Epithelial cell of proximal tubule (primary cell): Measurements from ENCODE around the gene RRAS. TPM values are rescaled to one million over a fixed set of nuclear protein-coding genes. Genes with fewer than 3 reads are reported as not detected.

ENCODE experiments used
- DNase-seq: peaks from one replicate; pipeline ENCODE4 v3.0.0-alpha.2; 2011; ENCODE audit warnings: low read depth
- H3K4me3 ChIP-seq: 2 replicates; pipeline ENCODE4 v1.5.1; 2011; ENCODE audit warnings: low read depth, mild to moderate bottlenecking, low read length
- total RNA-seq: library from RNA; depleted of rRNA; stranded (reverse); fragments of >200 nt; gene quantifications from 2 replicates; pipeline ENCODE4 v1.2.3, GENCODE V29; 2015
- TF ChIP-seq, protein P1 (sequence below): conservative IDR thresholded peaks from 2 replicates; pipeline ENCODE4 v1.5.1; 2012; ENCODE audit warnings: low read depth, mild to moderate bottlenecking, low read length

The RRAS gene
- 33.5 and 67.2 TPM in 2 replicates for total RNA-seq

DNA sequence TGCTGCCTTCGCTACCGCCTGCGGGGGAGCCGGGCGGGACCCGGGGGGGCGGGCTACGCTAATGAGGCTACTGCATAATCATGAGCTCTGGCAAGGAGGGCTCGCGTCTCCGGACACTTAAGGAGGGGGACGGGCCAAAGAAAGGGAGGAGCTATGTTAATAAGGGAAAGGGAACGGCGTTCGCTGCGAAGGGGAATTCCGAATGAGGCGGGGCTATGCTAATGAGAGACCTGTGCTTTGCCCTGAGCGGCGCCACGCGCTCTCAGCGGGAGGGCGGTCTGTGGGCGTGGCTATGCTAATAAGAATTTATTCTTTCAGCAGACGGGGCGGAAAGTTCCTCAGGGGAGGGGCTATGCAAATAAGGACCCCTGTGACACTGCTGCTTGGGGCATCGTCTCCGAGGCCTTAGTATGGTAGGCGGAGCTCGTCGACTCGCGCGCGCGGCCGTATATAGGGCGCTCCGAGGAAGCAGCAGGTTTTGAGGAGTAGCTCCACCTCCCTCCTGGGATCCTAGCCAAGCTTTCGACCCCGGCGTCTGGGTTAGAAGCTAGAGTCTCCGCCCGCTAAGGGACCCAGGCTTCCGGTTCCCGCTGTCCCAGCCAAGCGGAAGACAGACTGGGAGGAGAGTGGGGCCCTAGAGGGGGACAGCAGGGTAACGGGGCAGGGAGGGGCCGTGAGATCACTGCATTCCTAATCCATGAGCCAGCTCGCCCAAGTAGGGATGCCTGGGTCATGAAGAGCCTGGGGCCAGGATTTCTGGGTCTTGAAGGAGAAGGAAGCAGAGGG, at the start of gene RRAS:
TSS of gene RRAS (minus strand) at position 31 of the 786 bp plus-strand sequence. CDS start 45 bp downstream, outside the sequence.
- TF ChIP-seq, protein P1, sequence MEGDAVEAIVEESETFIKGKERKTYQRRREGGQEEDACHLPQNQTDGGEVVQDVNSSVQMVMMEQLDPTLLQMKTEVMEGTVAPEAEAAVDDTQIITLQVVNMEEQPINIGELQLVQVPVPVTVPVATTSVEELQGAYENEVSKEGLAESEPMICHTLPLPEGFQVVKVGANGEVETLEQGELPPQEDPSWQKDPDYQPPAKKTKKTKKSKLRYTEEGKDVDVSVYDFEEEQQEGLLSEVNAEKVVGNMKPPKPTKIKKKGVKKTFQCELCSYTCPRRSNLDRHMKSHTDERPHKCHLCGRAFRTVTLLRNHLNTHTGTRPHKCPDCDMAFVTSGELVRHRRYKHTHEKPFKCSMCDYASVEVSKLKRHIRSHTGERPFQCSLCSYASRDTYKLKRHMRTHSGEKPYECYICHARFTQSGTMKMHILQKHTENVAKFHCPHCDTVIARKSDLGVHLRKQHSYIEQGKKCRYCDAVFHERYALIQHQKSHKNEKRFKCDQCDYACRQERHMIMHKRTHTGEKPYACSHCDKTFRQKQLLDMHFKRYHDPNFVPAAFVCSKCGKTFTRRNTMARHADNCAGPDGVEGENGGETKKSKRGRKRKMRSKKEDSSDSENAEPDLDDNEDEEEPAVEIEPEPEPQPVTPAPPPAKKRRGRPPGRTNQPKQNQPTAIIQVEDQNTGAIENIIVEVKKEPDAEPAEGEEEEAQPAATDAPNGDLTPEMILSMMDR, result no peak
- peak within 1 kb of the TSS; percentile 86 for H3K4me3 ChIP-seq
- peak; percentile 98 for DNase-seq

DNA sequence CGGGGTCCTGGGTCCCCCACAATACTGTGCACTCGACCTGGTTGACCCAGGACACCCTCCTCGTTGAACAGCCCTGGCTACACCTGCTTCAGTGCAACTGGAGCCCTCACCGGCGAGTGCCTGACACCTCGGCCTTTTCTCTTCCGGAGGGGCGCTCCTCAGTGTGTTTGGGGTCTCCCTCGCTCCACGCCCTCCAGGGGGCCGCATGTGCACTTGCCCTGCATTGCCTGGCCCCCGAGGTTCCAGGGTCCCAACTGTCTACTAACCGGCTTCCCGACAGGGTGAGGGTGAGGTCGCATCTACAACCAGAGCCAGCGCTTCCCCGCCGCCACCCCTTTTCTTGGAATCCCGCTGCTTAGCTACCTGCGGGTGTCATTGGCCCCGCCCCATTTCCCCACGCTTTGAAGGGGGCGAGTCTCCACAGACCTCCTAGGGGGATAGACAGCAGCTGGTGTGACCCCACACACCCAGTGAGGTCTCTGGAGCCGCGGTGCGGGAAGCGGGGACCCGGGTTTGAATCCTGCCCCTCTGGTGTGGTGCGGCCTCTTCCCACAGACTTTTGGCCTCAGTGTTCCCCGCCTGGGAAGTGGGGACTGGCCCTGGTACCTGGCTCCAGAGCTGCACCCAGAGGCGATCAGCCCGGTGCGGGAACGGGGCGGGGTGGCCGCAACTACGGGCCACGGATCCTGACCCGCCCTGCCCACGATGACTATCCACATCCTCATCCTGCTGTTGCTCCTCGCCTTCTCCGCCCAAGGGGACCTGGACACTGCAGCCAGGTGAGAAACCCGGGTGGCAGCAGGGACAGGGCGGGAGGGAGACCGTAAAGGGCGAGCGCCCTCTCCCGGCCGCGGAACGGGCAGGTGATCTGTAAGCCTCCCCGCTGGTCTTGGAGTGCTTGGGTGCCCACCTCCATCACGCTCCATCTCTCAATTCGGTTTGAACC, 49.5 kb upstream of the RRAS start, which contains the start of gene ADM5:
TSS of gene ADM5 (plus strand) at position 462 of the 946 bp plus-strand sequence. CDS start at position 706, 244 bp downstream.
- TF ChIP-seq, protein P1, result peak; percentile 67
- peak within 1 kb of the TSS; percentile 62 for H3K4me3 ChIP-seq
- DNase-seq, result no peak

DNA sequence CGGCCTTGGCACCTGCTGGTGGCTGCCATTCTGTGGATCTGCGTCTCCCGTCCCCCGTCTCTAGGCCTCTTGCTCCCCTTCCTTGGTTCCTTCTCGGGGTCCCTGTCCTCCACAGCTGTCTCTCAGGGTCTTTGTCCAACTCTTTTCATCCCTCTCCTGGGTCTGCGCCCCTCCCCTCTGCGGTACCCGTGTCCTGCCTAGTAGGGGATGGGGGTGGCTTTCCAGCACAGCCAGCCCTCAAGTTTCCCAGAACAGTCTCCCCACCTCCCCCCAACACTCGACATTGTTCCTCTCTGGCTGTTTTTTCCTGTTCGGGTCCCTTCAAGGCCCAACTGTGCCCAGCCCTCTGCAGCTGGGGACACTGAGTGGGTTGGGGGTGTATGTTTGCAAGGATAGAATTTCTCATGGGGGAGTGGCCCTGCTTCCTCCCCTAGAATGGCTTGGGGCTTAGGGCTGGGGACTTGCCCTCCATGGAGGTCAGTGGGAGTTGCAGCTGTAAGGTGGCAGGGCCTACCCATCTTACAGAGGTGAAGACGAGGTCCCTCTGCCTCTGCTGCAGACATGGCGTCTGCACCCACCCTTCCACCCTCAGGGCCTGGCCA, 48.7 kb upstream of the RRAS start:
- TF ChIP-seq, protein P1, result no peak
- no peak overlapping the region for H3K4me3 ChIP-seq
- DNase-seq, result no peak

DNA sequence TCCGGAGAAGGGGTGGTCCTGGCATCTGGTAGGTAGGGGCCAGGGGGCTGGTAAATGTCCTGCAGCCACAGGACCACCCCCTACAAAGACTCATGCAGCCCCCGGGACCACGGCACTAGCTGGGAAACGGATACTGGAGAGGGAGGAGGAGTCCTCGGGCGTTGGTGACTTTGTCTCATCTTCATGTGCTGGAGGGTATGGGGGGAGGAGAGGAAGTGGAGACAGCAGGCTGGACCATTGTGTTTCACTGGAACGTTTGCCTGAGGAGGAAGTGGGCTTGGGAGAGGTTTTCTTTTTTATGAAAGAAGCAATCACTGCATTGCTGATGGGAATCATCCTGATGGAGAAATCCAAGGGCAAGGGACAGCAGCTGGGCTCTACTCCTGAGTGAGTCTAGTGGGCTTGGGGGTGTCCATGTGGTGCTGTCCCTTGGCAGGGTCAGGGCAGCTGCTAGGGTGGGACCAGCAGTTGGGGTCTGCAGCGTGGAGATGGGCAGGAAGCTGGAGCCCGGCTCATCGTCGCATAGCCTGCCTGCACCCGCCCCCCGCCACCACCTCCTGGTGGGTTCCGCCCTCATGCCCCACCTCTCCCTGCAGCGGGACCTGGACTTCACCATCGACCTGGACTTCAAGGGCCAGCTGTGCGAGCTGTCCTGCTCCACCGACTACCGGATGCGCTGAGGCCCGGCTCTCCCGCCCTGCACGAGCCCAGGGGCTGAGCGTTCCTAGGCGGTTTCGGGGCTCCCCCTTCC, 47.8 kb upstream of the RRAS start:
- no peak overlapping the region for H3K4me3 ChIP-seq
- no peak for DNase-seq
- TF ChIP-seq, protein P1, result no peak

DNA sequence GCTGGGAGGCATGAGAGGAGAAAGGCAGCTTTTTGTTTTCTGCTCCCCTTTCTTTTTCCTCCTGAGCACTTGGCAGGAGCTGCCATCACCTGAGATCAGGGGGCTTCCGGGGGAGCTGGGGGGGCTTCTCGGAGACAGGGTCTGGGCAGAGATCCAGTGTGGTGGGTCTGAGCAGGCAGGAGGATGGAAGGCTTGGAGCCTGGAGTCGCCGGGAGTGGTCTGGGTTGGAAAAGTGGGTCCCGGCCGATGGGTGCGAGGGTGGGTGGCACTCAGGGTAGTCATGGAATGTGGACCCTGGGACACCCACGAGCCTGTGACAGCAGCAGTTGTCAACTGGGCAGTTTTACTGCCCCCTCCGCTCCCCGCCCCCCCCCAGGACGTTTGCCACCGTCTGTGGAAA, 47.2 kb upstream of the RRAS start:
- no peak overlapping the region for H3K4me3 ChIP-seq
- TF ChIP-seq, protein P1, result no peak
- no peak for DNase-seq

DNA sequence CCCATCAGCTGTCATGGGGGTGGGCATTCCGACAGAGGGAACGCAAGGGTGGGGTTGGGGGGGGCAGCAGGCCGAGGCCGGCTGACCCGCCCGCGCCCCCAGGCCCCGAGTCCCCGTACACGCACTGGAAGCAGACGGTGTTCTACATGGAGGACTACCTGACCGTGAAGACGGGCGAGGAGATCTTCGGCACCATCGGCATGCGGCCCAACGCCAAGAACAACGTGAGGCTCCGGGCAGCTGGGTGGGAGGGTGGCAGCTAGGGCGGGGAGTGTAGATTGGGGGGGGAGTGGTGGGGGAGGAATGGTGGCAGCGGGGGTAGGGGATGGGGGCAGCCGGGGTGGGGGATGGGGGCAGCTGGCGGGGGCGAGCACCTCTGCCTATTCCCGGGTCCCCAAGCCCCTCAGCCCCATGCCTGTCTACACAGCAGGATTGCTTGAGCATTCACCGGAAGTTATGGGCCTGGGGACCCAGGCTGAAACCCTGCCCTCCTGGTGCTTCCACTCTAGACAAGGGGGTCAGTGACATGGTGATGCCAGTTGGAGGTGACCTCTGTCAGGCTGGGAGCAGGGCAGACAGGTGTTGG, 46.7 kb upstream of the RRAS start:
- TF ChIP-seq, protein P1, result no peak
- DNase-seq, result no peak

More for the DNA sequence above, 46.7 kb upstream of the RRAS start:
- H3K4me3 ChIP-seq, result no peak overlapping the region
